A549 (cell line): Measurements from ENCODE around the gene SPP1. TPM values are rescaled to one million over a fixed set of nuclear protein-coding genes. Genes with fewer than 3 reads are reported as not detected.

Source experiments
- ATAC-seq, 2 experiments: fragments of 200-7000 bp in 1 of 2; fragments of >200 bp in 1 of 2; cut with Nextera tagmentation in 1 of 2; cut with Tn5 transposase in 1 of 2; 3 replicates each; pipeline versions ENCODE4 v1.8.0 to v1.9.1; 2018 to 2020; ENCODE audit warnings: mild to moderate bottlenecking in 1 of 2, moderate library complexity in 1 of 2
- CTCF ChIA-PET: fragments of 300-600 bp; sonication (Branson Sonifier 250); formaldehyde crosslinking; extraction: SDS; loops from one replicate; lab custom pipeline; 2021; ENCODE audit warnings: antibody characterized with exemption, inconsistent platforms; lab: Yijun Ruan, JAX
- POLR2A ChIA-PET: fragments of 350-600 bp; formaldehyde crosslinking; extraction: SDS; loops from one replicate; lab custom pipeline; 2021; ENCODE audit warnings: antibody characterized with exemption, inconsistent platforms; lab: Yijun Ruan, JAX
- DNase-seq, 2 experiments: peaks; one replicate each; pipeline versions ENCODE4 v3.0.0 to v3.0.0-alpha.2; 2011 to 2016; ENCODE audit warnings: low read depth in 1 of 2, low spot score in 1 of 2
- FAIRE-seq: peaks from 2 replicates; lab custom pipeline; 2011; peaks lifted over from hg19 to GRCh38; lab: Jason Lieb, UNC
- H3K27ac ChIP-seq, 2 experiments: fragments of >200 bp; sonication (Bioruptor Twin); formaldehyde crosslinking; 3 replicates each; pipeline ENCODE4 v1.5.1; 2016 to 2017
- H3K4me1 ChIP-seq: fragments of >200 bp; sonication (Bioruptor Twin); formaldehyde crosslinking; 3 replicates; pipeline ENCODE4 v1.6.1; 2016
- H3K4me2 ChIP-seq: fragments of >200 bp; sonication (Bioruptor Twin); formaldehyde crosslinking; 3 replicates; pipeline ENCODE4 v1.6.1; 2016
- H3K4me3 ChIP-seq: fragments of >200 bp; sonication (Bioruptor Twin); formaldehyde crosslinking; 3 replicates; pipeline ENCODE4 v1.5.1; 2016
- H3K9me3 ChIP-seq: fragments of >200 bp; sonication (Bioruptor Twin); formaldehyde crosslinking; 3 replicates; pipeline ENCODE4 v1.6.1; 2016
- BCL3 ChIP-seq: fragments of >200 bp; sonication (Bioruptor Twin); formaldehyde crosslinking; IDR thresholded peaks from 3 replicates; pipeline ENCODE4 v1.6.1; 2016
- BHLHE40 ChIP-seq: IDR thresholded peaks from 2 replicates; pipeline ENCODE4 v1.6.1; 2012; ENCODE audit warnings: low read depth, low read length, inconsistent platforms
- CBX2 ChIP-seq: fragments of 200-600 bp; sonication (generic); IDR thresholded peaks from 2 replicates; pipeline ENCODE4 v1.6.1; 2016; ENCODE audit warnings: low read depth, mild to moderate bottlenecking, borderline replicate concordance
- CBX8 ChIP-seq: fragments of 200-600 bp; sonication (generic); IDR thresholded peaks from 2 replicates; pipeline ENCODE4 v1.6.1; 2016
- CEBPB ChIP-seq, 2 experiments: fragments of >200 bp in 1 of 2; sonication (Bioruptor Twin) in 1 of 2; formaldehyde crosslinking in 1 of 2; IDR thresholded peaks; 2 replicates each; pipeline ENCODE4 v1.6.1; 2012 to 2016
- CHD2 ChIP-seq: fragments of 150-350 bp; IDR thresholded peaks from 2 replicates; pipeline ENCODE4 v1.6.1; 2014; ENCODE audit warnings: low read length; ENCODE audit not compliant: partially characterized antibody
- CHD4 ChIP-seq: fragments of 200-600 bp; sonication (generic); IDR thresholded peaks from 2 replicates; pipeline ENCODE4 v1.6.1; 2016; ENCODE audit warnings: antibody characterized with exemption, mild to moderate bottlenecking, borderline replicate concordance
- EHF ChIP-seq: fragments of 250-450 bp; sonication (Bioruptor Pico); IDR thresholded peaks from 2 replicates; pipeline ENCODE4 v1.5.0; 2020; ENCODE audit warnings: mild to moderate bottlenecking
- EP300 ChIP-seq, 2 experiments: fragments of >200 bp; sonication (Bioruptor Twin); formaldehyde crosslinking; IDR thresholded peaks; 2 replicates in 1 of 2; 3 replicates in 1 of 2; pipeline ENCODE4 v1.6.1; 2016 to 2017
- FOSB ChIP-seq: fragments of 250-450 bp; sonication (Bioruptor Pico); IDR thresholded peaks from 2 replicates; pipeline ENCODE4 v1.5.0; 2020; ENCODE audit warnings: mild to moderate bottlenecking, moderate library complexity
- FOSL2 ChIP-seq, 2 experiments: fragments of 450-650 bp in 1 of 2; fragments of >200 bp in 1 of 2; sonication (Bioruptor Twin) in 1 of 2; formaldehyde crosslinking; IDR thresholded peaks; 2 replicates each; pipeline versions ENCODE4 v1.5.0 to v1.6.1; 2016 to 2020; ENCODE audit warnings: mild to moderate bottlenecking in 1 of 2, moderate library complexity in 1 of 2
- HES2 ChIP-seq: fragments of >200 bp; sonication (Bioruptor Twin); formaldehyde crosslinking; IDR thresholded peaks from 2 replicates; pipeline ENCODE4 v1.6.1; 2016
- HEYL ChIP-seq: fragments of 250-450 bp; sonication (Bioruptor Pico); IDR thresholded peaks from 2 replicates; pipeline ENCODE4 v1.8.0; 2021; ENCODE audit warnings: mild to moderate bottlenecking, moderate library complexity
- HOXA7 ChIP-seq: fragments of 250-450 bp; sonication (Bioruptor Pico); IDR thresholded peaks from 2 replicates; pipeline ENCODE4 v1.5.0; 2020; ENCODE audit warnings: mild to moderate bottlenecking, moderate library complexity
- HOXB5 ChIP-seq: fragments of 250-450 bp; sonication (Bioruptor Pico); IDR thresholded peaks from 2 replicates; pipeline ENCODE4 v1.5.0; 2020; ENCODE audit warnings: mild to moderate bottlenecking, moderate library complexity
- JUN ChIP-seq, 2 experiments: fragments of >200 bp; sonication (Bioruptor Twin); formaldehyde crosslinking; IDR thresholded peaks; 2 replicates in 1 of 2; 3 replicates in 1 of 2; pipeline ENCODE4 v1.6.1; 2016 to 2017
- MAX ChIP-seq: IDR thresholded peaks from 2 replicates; pipeline ENCODE4 v1.6.1; 2012
- MAZ ChIP-seq: fragments of 150-350 bp; IDR thresholded peaks from 2 replicates; pipeline ENCODE4 v1.6.1; 2014; ENCODE audit warnings: antibody characterized with exemption, low read depth, low read length, borderline replicate concordance
- MYC ChIP-seq: IDR thresholded peaks from 2 replicates; pipeline ENCODE4 v1.6.1; 2012; ENCODE audit warnings: mild to moderate bottlenecking, inconsistent platforms, low read length, improper control_type of control experiment, borderline replicate concordance
- NR3C1 ChIP-seq: fragments of >200 bp; sonication (Bioruptor Twin); formaldehyde crosslinking; IDR thresholded peaks from 3 replicates; pipeline ENCODE4 v1.6.1; 2017
- PBX3 ChIP-seq: IDR thresholded peaks from 2 replicates; pipeline ENCODE4 v1.6.1; 2012
- PHF8 ChIP-seq: fragments of 200-600 bp; sonication (generic); IDR thresholded peaks from 2 replicates; pipeline ENCODE4 v1.6.1; 2016; ENCODE audit warnings: low read depth, mild to moderate bottlenecking, antibody characterized with exemption, moderate library complexity, borderline replicate concordance
- POLR2A ChIP-seq: IDR thresholded peaks from 2 replicates; pipeline ENCODE4 v1.6.1; 2012; ENCODE audit warnings: mild to moderate bottlenecking, low read length
- RAD21 ChIP-seq, 2 experiments: fragments of >200 bp in 1 of 2; sonication (Bioruptor Twin) in 1 of 2; formaldehyde crosslinking in 1 of 2; IDR thresholded peaks in 1 of 2; conservative IDR thresholded peaks in 1 of 2; 2 replicates in 1 of 2; 3 replicates in 1 of 2; pipeline ENCODE4 v1.6.1; 2012 to 2018; ENCODE audit warnings: inconsistent platforms in 1 of 2
- RCOR1 ChIP-seq: fragments of 150-350 bp; IDR thresholded peaks from 2 replicates; pipeline ENCODE4 v1.6.1; 2014; ENCODE audit warnings: antibody characterized with exemption, low read length, low read depth
- RFX5 ChIP-seq: fragments of 450-650 bp; IDR thresholded peaks from 2 replicates; pipeline ENCODE4 v1.7.1; 2014; ENCODE audit warnings: antibody characterized with exemption, mild to moderate bottlenecking, moderate library complexity
- RNF2 ChIP-seq: fragments of 200-600 bp; sonication (generic); IDR thresholded peaks from 2 replicates; pipeline ENCODE4 v1.6.1; 2016; ENCODE audit warnings: low read depth, mild to moderate bottlenecking, antibody characterized with exemption, moderate library complexity, borderline replicate concordance
- SMC3 ChIP-seq: fragments of >200 bp; sonication (Bioruptor Twin); formaldehyde crosslinking; IDR thresholded peaks from 3 replicates; pipeline ENCODE4 v1.6.1; 2018; ENCODE audit warnings: inconsistent platforms
- SREBF2 ChIP-seq: fragments of 450-650 bp; IDR thresholded peaks from 2 replicates; pipeline ENCODE4 v1.6.1; 2014; ENCODE audit warnings: mild to moderate bottlenecking, moderate library complexity
- ZC3H11A ChIP-seq: fragments of 450-650 bp; IDR thresholded peaks from 2 replicates; pipeline ENCODE4 v1.6.1; 2014; ENCODE audit warnings: antibody characterized with exemption, mild to moderate bottlenecking
- WGBS: methylation state at CpG from one replicate; pipeline ENCODE4 v1.1.6; 2017; ENCODE audit errors: missing lambda C conversion rate; 5-methylcytosine and 5-hydroxymethylcytosine counted together
- polyA plus RNA-seq, 4 experiments: library from polyadenylated mRNA; depleted of rRNA in 3 of 4; stranded (reverse); fragments of >200 nt; fragmentation: RNase III in 1 of 4; extraction: RNeasy Plus Mini Kit Qiagen cat#74134 plus additional on column Dnase treatment in 1 of 4; gene quantifications; 2 replicates in 3 of 4; 3 replicates in 1 of 4; pipeline ENCODE4 v1.2.3, GENCODE V29; 2011 to 2017
- TF ChIP-seq, protein P1 (sequence below): IDR thresholded peaks from 2 replicates; pipeline ENCODE4 v1.6.1; 2012; ENCODE audit warnings: low read depth, borderline replicate concordance

SPP1 gene
- polyA plus RNA-seq, 2 of the 4 experiments (the other 2 are of a cell fraction) = 226 to 415 TPM

DNA sequence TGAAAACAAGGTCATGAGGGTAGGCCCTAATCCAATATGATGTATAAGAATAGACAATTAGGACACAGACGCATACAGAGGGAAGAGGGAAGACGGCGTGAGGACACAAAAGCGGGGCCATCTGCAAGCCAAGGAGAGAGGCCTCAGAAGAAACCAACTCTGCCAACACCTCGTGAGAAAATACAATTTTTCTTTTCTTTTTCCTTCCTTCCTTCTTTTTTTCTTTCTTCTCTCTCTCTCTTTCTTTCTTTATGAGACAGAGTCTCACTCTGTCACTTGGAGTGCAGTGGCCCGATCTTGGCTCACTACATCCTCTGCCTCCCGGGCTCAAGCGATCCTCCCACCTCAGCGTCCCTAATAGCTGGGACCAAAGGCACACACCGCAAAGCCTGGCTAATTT is 30.4 kb downstream of the SPP1 start:
- no peak overlapping the region for H3K4me3 ChIP-seq
- ATAC-seq (no peak), FAIRE-seq (no peak), DNase-seq (no peak)
- 94% methylated on average over 10 of the region's 10 CpGs for WGBS
- CTCF ChIA-PET = interaction anchor here (0.8 to 1.6 kb wide), 3 partner anchors 27 to 201 kb away, joined by 3 to 4 read pairs (median 3); no protein-coding TSS in a partner anchor
- POLR2A ChIA-PET = no interaction called here
- H3K4me2 ChIP-seq = no peak overlapping the region
- no peak for TF ChIP-seq SMC3
- no peak for TF ChIP-seq HES2
- no peak for TF ChIP-seq CHD4
- no peak for TF ChIP-seq FOSB (CRISPR knock-in tag)
- no peak for TF ChIP-seq BCL3
- no peak for TF ChIP-seq NR3C1
- no peak for TF ChIP-seq CBX2
- H3K4me1 ChIP-seq = peaks cover 25% of the 10 kb centered on the region
- no peaks in the 10 kb centered on the region for H3K9me3 ChIP-seq
- no peak overlapping the region for H3K27ac ChIP-seq

GRCh38 chr4:88006956-88007303 is 31.4 kb downstream of the SPP1 start:
- 81% methylated on average over 7 of the region's 10 CpGs for WGBS
- no peak for TF ChIP-seq HOXA7
- no peak for TF ChIP-seq NR3C1
- TF ChIP-seq CEBPB (IDR thresholded peaks at IDR 0.05) = no peak
- TF ChIP-seq PBX3 = no peak
- no peak for TF ChIP-seq SREBF2
- TF ChIP-seq JUN (IDR thresholded peaks at IDR 0.05) = no peak
- TF ChIP-seq RFX5 = no peak
- no peak for TF ChIP-seq PHF8
- TF ChIP-seq RCOR1 = no peak
- CTCF ChIA-PET = interaction anchor here (1.6 kb wide), 1 partner anchor 200 kb away, joined by 3 read pairs; no protein-coding TSS in a partner anchor
- POLR2A ChIA-PET = no interaction called here
- FAIRE-seq (no peak), ATAC-seq (peak in 1 of 2 experiments; percentile 2; a peak in 2 of 6 replicates), DNase-seq (no peak)
- peak overlapping the region; percentile 96 to 100 for H3K27ac ChIP-seq
- H3K4me1 ChIP-seq = peaks cover 34% of the 10 kb centered on the region
- peak overlapping the region; percentile 72 for H3K4me2 ChIP-seq
- H3K9me3 ChIP-seq = no peaks in the 10 kb centered on the region
- H3K4me3 ChIP-seq = peak overlapping the region; percentile 98

DNA sequence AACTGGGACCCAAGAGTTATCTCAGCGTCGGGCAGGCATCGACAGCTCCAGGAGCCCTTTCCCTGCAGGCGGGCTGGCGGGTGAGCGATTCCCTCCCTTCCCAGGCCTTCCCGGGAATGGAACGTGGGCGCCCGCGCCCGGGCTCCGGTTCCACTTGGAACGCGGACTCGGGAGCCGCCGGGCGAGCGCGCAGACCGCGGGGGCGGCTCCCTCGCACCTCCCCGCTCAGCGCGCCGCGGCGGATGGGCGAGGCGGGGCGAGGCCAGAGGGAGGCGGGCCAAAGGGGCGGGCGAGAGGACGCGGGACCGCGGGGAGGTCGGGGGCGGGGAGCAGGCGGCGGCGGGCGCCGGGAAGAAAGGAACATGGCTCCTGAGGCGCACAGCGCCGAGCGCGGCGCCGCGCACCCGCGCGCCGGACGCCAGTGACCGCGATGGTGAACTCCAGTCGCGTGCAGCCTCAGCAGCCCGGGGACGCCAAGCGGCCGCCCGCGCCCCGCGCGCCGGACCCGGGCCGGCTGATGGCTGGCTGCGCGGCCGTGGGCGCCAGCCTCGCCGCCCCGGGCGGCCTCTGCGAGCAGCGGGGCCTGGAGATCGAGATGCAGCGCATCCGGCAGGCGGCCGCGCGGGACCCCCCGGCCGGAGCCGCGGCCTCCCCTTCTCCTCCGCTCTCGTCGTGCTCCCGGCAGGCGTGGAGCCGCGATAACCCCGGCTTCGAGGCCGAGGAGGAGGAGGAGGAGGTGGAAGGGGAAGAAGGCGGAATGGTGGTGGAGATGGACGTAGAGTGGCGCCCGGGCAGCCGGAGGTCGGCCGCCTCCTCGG is 32.0 kb downstream of the SPP1 start, which contains the start of gene PKD2:
TSS of gene PKD2 (plus strand) at position 332 of the 818 bp plus-strand sequence. CDS start at position 431, 99 bp downstream.
- ChIA-PET CTCF (interaction anchor here (1.6 kb wide), 1 partner anchor 199 kb away, joined by 3 read pairs; no protein-coding TSS in a partner anchor), POLR2A (no interaction called here)
- FAIRE-seq (no peak), DNase-seq (peak; percentile 49 to 67), ATAC-seq (peak; percentile 93 to 95)
- H3K4me3 ChIP-seq = peak within 1 kb of the TSS; percentile 98
- H3K9me3 ChIP-seq = no peaks in the 10 kb centered on the region
- peak within 1 kb of the TSS; percentile 96 to 100 for H3K27ac ChIP-seq
- peaks cover 40% of the 10 kb centered on the region for H3K4me1 ChIP-seq
- no CpG with 5 or more reads among the region's 116 CpGs for WGBS
- peak within 1 kb of the TSS; percentile 87 for H3K4me2 ChIP-seq
- TF ChIP-seq MAX (peak; percentile 50; the same call in 1 of the 2 replicates), RAD21 (conservative IDR thresholded peaks at IDR 0.05 in 1 of 2, IDR thresholded peaks at IDR 0.05 in 1 of 2) (no peak), MYC (0 out of 2 replicates have a peak, but pooled peaks have one; percentile 22), RNF2 (no peak), MAZ (no peak), BHLHE40 (no peak), EP300 (IDR thresholded peaks at IDR 0.05) (no peak), PBX3 (no peak), CHD2 (no peak), FOSL2 (IDR thresholded peaks at IDR 0.05) (no peak), FOSL2 (CRISPR knock-in tag; IDR thresholded peaks at IDR 0.05) (no peak), ZC3H11A (no peak), HEYL (CRISPR knock-in tag) (no peak), POLR2A (peak; percentile 75), HOXB5 (CRISPR knock-in tag) (no peak), EHF (CRISPR knock-in tag) (no peak), CBX2 (no peak), CBX8 (no peak), JUN (IDR thresholded peaks at IDR 0.05) (peak in 1 of 2 experiments; percentile 46; a peak in 1 of 5 replicates)
- TF ChIP-seq, protein P1, sequence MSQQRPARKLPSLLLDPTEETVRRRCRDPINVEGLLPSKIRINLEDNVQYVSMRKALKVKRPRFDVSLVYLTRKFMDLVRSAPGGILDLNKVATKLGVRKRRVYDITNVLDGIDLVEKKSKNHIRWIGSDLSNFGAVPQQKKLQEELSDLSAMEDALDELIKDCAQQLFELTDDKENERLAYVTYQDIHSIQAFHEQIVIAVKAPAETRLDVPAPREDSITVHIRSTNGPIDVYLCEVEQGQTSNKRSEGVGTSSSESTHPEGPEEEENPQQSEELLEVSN = peak; percentile 84
